Measurements from ENCODE around the gene ELMO2.

DNA sequence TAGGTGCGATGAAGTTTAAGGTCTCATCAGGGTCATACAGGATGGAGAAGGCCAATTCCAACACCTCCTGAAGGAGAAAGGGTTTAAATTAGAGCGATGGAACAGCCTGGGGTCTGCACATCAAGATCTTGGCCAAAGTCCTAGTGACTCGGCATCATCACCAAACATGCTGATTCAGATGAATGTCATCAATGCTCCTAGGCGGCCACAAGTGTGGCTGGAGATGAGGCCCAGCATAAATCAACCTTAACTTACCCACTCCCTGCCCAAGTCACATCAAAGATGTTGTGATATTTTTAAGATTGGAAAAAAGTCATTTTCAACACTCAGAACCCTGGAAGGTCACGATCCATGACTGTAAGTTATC lies 37.5 kb downstream of the ELMO2 start:
- no peak for TF ChIP-seq MAZ (CRISPR knock-in tag; conservative IDR thresholded peaks at IDR 0.05 in 1 of 2, IDR thresholded peaks at IDR 0.05 in 1 of 2)
- no peak for TF ChIP-seq ARID4B (CRISPR knock-in tag; IDR thresholded peaks at IDR 0.05)
- no peak for TF ChIP-seq ZBED1 (IDR thresholded peaks at IDR 0.05)
- no peak for TF ChIP-seq CTCF (IDR thresholded peaks at IDR 0.05 in 2 of 3, conservative IDR thresholded peaks at IDR 0.05 in 1 of 3; ENCODE audit: insufficient read depth in 2 of 3, low read depth in 1 of 3, low read length in 3 of 3)
- no peak for TF ChIP-seq NR3C1 (CRISPR knock-in tag; IDR thresholded peaks at IDR 0.05)
- no peak for TF ChIP-seq HNRNPUL1 (IDR thresholded peaks at IDR 0.05; ENCODE audit: low read length)
- TF ChIP-seq TRIM28 (IDR thresholded peaks at IDR 0.05) = no peak
- no peak for TF ChIP-seq KLF10 (CRISPR knock-in tag; IDR thresholded peaks at IDR 0.05)
